HEK293 (cell line): Measurements from ENCODE around the gene RTN4IP1.
A peak's percentile ranks its signal among the peaks of the same experiment; 100 is the strongest.

Experiments
- CTCF ChIA-PET: fragments of 350-600 bp; formaldehyde crosslinking; extraction: SDS; loops from one replicate; lab custom pipeline; 2021; ENCODE audit warnings: antibody characterized with exemption; lab: Yijun Ruan, JAX
- POLR2A ChIA-PET: fragments of 300-600 bp; formaldehyde crosslinking; extraction: SDS; loops from one replicate; lab custom pipeline; 2020; ENCODE audit warnings: antibody characterized with exemption, inconsistent platforms; lab: Yijun Ruan, JAX
- H3K27ac ChIP-seq: fragments of 200-500 bp; sonication (Bioruptor generic); 2 replicates; pipeline ENCODE4 v1.5.1; 2014; ENCODE audit warnings: low read depth, low read length, control low read depth, inconsistent platforms; ENCODE audit errors: extremely low read depth
- H3K36me3 ChIP-seq, 2 experiments: fragments of 200-500 bp in 1 of 2; sonication (Bioruptor generic) in 1 of 2; 1 replicate in 1 of 2; 2 replicates in 1 of 2; pipeline ENCODE4 v1.5.1; 2014 to 2017; ENCODE audit warnings: inconsistent platforms in 2 of 2, low read length in 2 of 2; ENCODE audit not compliant: control insufficient read depth in 2 of 2, insufficient read depth in 1 of 2
- H3K4me1 ChIP-seq: fragments of 200-500 bp; sonication (Bioruptor generic); 2 replicates; pipeline ENCODE4 v1.5.1; 2014; ENCODE audit warnings: mild to moderate bottlenecking, low read length, inconsistent platforms; ENCODE audit not compliant: control insufficient read depth, insufficient read depth
- H3K4me3 ChIP-seq: 2 replicates; pipeline ENCODE4 v1.5.1; 2011; ENCODE audit warnings: low read depth, mild to moderate bottlenecking, control low read depth, low read length, moderate library complexity
- H3K9me3 ChIP-seq: fragments of 200-500 bp; sonication (Bioruptor generic); 2 replicates; pipeline ENCODE4 v1.5.1; 2014; ENCODE audit warnings: low read depth, low read length, inconsistent platforms; ENCODE audit not compliant: control insufficient read depth, insufficient read depth
- MEIS1 ChIP-seq: sonication (generic); formaldehyde crosslinking; IDR thresholded peaks from 2 replicates; pipeline ENCODE4 v1.8.1; 2022; ENCODE audit warnings: missing genetic modification reagents, mild to moderate bottlenecking, borderline replicate concordance
- RBAK ChIP-seq: fragments of 450-650 bp; formaldehyde crosslinking; IDR thresholded peaks from 2 replicates; pipeline ENCODE4 v1.5.1; 2016; ENCODE audit warnings: missing biosample characterization, missing genetic modification characterization
- SETDB1 ChIP-seq: IDR thresholded peaks from one replicate; pipeline ENCODE4 v1.6.1; 2017; ENCODE audit warnings: mild to moderate bottlenecking, low read length, moderate library complexity, mixed read lengths; ENCODE audit not compliant: insufficient read length
- SP3 ChIP-seq: fragments of 450-650 bp; formaldehyde crosslinking; IDR thresholded peaks from 2 replicates; pipeline ENCODE4 v1.5.1; 2016; ENCODE audit warnings: missing biosample characterization, missing genetic modification characterization
- ZBTB20 ChIP-seq: fragments of 450-650 bp; formaldehyde crosslinking; IDR thresholded peaks from 2 replicates; pipeline ENCODE4 v1.5.1; 2016; ENCODE audit warnings: missing biosample characterization, missing genetic modification characterization
- ZBTB7A ChIP-seq: fragments of 450-650 bp; formaldehyde crosslinking; IDR thresholded peaks from 2 replicates; pipeline ENCODE4 v1.5.1; 2016; ENCODE audit warnings: low read depth, missing biosample characterization, missing genetic modification characterization
- ZBTB8A ChIP-seq: fragments of 450-650 bp; formaldehyde crosslinking; IDR thresholded peaks from 2 replicates; pipeline ENCODE4 v1.5.1; 2016; ENCODE audit warnings: missing biosample characterization, missing genetic modification characterization
- ZNF114 ChIP-seq: fragments of 450-650 bp; formaldehyde crosslinking; IDR thresholded peaks from 2 replicates; pipeline ENCODE4 v1.5.0; 2017; ENCODE audit warnings: missing biosample characterization, missing genetic modification characterization
- ZNF121 ChIP-seq: fragments of 450-650 bp; formaldehyde crosslinking; IDR thresholded peaks from 2 replicates; pipeline ENCODE4 v1.5.1; 2016; ENCODE audit warnings: missing biosample characterization, missing genetic modification characterization
- ZNF16 ChIP-seq: fragments of 450-650 bp; formaldehyde crosslinking; IDR thresholded peaks from 2 replicates; pipeline ENCODE4 v1.5.1; 2016; ENCODE audit warnings: low read depth, missing biosample characterization, missing genetic modification characterization
- ZNF184 ChIP-seq: fragments of 450-650 bp; IDR thresholded peaks from 2 replicates; pipeline ENCODE4 v1.5.1; 2018; ENCODE audit warnings: missing biosample characterization, mild to moderate bottlenecking, missing genetic modification characterization
- ZNF23 ChIP-seq: fragments of 450-650 bp; formaldehyde crosslinking; IDR thresholded peaks from 2 replicates; pipeline ENCODE4 v1.5.1; 2016; ENCODE audit warnings: missing biosample characterization, missing genetic modification characterization, borderline replicate concordance
- ZNF266 ChIP-seq: fragments of 450-650 bp; formaldehyde crosslinking; IDR thresholded peaks from 2 replicates; pipeline ENCODE4 v1.5.1; 2016; ENCODE audit warnings: missing biosample characterization, missing genetic modification characterization, low read depth
- ZNF354C ChIP-seq: fragments of 450-650 bp; formaldehyde crosslinking; IDR thresholded peaks from 2 replicates; pipeline ENCODE4 v1.5.1; 2016; ENCODE audit warnings: missing biosample characterization, missing genetic modification characterization, low read depth, borderline replicate concordance
- ZNF48 ChIP-seq: fragments of 450-650 bp; formaldehyde crosslinking; IDR thresholded peaks from 2 replicates; pipeline ENCODE4 v1.5.1; 2016; ENCODE audit warnings: missing biosample characterization, missing genetic modification characterization
- ZNF585B ChIP-seq: fragments of 450-650 bp; formaldehyde crosslinking; IDR thresholded peaks from 2 replicates; pipeline ENCODE4 v1.5.1; 2016; ENCODE audit warnings: missing biosample characterization, missing genetic modification characterization
- ZNF600 ChIP-seq: fragments of 450-650 bp; formaldehyde crosslinking; IDR thresholded peaks from 2 replicates; pipeline ENCODE4 v1.5.1; 2016; ENCODE audit warnings: missing biosample characterization, missing genetic modification characterization
- ZNF626 ChIP-seq: fragments of 450-650 bp; sonication (Bioruptor Pico); formaldehyde crosslinking; IDR thresholded peaks from 2 replicates; pipeline ENCODE4 v1.5.1; 2018; ENCODE audit warnings: missing biosample characterization, missing genetic modification characterization, inconsistent platforms
- TF ChIP-seq, protein P1 (sequence below): fragments of 450-650 bp; formaldehyde crosslinking; IDR thresholded peaks from 2 replicates; pipeline ENCODE4 v1.5.1; 2016; ENCODE audit warnings: missing biosample characterization, missing genetic modification characterization
- TF ChIP-seq, protein P2 (sequence below): fragments of 450-650 bp; formaldehyde crosslinking; IDR thresholded peaks from 2 replicates; pipeline ENCODE4 v1.5.1; 2016; ENCODE audit warnings: missing biosample characterization, missing genetic modification characterization

Gene RTN4IP1

GRCh38 chr6:106659859-106660258, 30.6 kb upstream of the RTN4IP1 start:
- TF ChIP-seq ZNF16 (no peak), ZNF48 (tag by site-specific recombination) (no peak), ZNF600 (tag by site-specific recombination) (no peak), ZNF626 (no peak), ZNF121 (tag by site-specific recombination) (no peak), ZNF184 (tag by site-specific recombination) (no peak), ZNF266 (tag by site-specific recombination) (no peak), ZBTB20 (tag by site-specific recombination) (no peak), RBAK (tag by site-specific recombination) (no peak)
- TF ChIP-seq, protein P1, sequence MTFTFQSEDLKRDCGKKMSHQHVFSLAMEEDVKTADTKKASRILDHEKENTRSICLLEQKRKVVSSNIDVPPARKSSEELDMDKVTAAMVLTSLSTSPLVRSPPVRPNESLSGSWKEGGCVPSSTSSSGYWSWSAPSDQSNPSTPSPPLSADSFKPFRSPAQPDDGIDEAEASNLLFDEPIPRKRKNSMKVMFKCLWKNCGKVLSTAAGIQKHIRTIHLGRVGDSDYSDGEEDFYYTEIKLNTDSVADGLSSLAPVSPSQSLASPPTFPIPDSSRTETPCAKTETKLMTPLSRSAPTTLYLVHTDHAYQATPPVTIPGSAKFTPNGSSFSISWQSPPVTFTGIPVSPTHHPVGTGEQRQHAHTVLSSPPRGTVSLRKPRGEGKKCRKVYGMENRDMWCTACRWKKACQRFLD (tag by site-specific recombination) = no peak
- CTCF ChIA-PET = interaction anchor here (0.5 to 0.6 kb wide), 3 partner anchors 9 to 223 kb away, joined by 3 to 5 read pairs (median 4); no protein-coding TSS in a partner anchor
- Histone ChIP-seq H3K27ac (no peak overlapping the region), H3K36me3 (peaks cover 19 to 82% of the 10 kb centered on the region in 2 experiments), H3K4me3 (no peak overlapping the region), H3K4me1 (no peaks in the 10 kb centered on the region), H3K9me3 (no peaks in the 10 kb centered on the region)
- POLR2A ChIA-PET = interaction anchor here (0.7 kb wide), 1 partner anchor 86 kb away, joined by 3 read pairs; no protein-coding TSS in a partner anchor

DNA sequence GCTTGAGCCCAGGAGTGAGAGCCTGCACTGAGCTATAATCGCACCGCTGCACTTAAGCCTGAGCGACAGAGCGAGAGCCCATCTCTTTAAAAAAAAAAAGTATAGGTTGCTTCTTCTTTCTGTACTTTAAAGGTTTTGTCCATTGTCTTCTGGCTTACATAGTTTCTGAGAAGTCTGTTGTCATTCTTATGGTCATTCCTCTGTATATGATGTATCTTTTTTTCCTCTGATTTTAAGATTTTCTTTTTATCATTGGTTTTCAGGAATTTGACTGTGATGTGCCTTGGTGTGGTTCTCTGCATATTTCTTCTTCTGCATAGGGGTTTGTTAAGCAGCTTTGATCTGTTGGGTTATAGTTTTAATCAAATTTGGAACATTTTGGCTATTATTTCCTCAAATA, 29.2 kb upstream of the RTN4IP1 start:
- no peaks in the 10 kb centered on the region for H3K4me1 ChIP-seq
- TF ChIP-seq SETDB1 (peak; percentile 83), ZNF354C (no peak)
- TF ChIP-seq, all 188 proteins: peak for 1
- Histone ChIP-seq H3K36me3 (peaks cover 22 to 83% of the 10 kb centered on the region in 2 experiments; a peak in 2 of 3 replicates), H3K27ac (no peak overlapping the region), H3K4me3 (no peak overlapping the region), H3K9me3 (no peaks in the 10 kb centered on the region)
- POLR2A ChIA-PET = no interaction called here
- CTCF ChIA-PET = interaction anchor here (0.6 to 1.5 kb wide), 2 partner anchors 321 to 1323 kb away, joined by 3 read pairs; no protein-coding TSS in a partner anchor

- no peak overlapping the region for H3K27ac ChIP-seq
- H3K36me3 ChIP-seq = peaks cover 46 to 76% of the 10 kb centered on the region in 2 experiments
- TF ChIP-seq ZBTB7A = no peak
- TF ChIP-seq, protein P2, sequence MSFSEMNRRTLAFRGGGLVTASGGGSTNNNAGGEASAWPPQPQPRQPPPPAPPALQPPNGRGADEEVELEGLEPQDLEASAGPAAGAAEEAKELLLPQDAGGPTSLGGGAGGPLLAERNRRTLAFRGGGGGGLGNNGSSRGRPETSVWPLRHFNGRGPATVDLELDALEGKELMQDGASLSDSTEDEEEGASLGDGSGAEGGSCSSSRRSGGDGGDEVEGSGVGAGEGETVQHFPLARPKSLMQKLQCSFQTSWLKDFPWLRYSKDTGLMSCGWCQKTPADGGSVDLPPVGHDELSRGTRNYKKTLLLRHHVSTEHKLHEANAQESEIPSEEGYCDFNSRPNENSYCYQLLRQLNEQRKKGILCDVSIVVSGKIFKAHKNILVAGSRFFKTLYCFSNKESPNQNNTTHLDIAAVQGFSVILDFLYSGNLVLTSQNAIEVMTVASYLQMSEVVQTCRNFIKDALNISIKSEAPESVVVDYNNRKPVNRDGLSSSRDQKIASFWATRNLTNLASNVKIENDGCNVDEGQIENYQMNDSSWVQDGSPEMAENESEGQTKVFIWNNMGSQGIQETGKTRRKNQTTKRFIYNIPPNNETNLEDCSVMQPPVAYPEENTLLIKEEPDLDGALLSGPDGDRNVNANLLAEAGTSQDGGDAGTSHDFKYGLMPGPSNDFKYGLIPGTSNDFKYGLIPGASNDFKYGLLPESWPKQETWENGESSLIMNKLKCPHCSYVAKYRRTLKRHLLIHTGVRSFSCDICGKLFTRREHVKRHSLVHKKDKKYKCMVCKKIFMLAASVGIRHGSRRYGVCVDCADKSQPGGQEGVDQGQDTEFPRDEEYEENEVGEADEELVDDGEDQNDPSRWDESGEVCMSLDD (tag by site-specific recombination) = no peak
- TF ChIP-seq SP3 (tag by site-specific recombination) = no peak
- TF ChIP-seq SETDB1 = no peak
- no peak for TF ChIP-seq ZNF585B (tag by site-specific recombination)
- TF ChIP-seq ZBTB8A = no peak
- no peak for TF ChIP-seq ZNF23
- no peak for TF ChIP-seq MEIS1 (CRISPR knock-in tag)
- no peak for TF ChIP-seq ZNF114 (tag by site-specific recombination)
- no peak for TF ChIP-seq ZNF626
- TF ChIP-seq, all 188 proteins: peak for 0
- POLR2A ChIA-PET = no interaction called here
- CTCF ChIA-PET = interaction anchor here (0.5 to 1.4 kb wide), 4 partner anchors 83 to 350 kb away, joined by 3 to 5 read pairs (median 4); no protein-coding TSS in a partner anchor
- Histone ChIP-seq H3K4me3 (no peak overlapping the region), H3K4me1 (no peaks in the 10 kb centered on the region), H3K9me3 (no peaks in the 10 kb centered on the region)
These were observed 19.5 kb upstream of the RTN4IP1 start for GRCh38 chr6:106648651-106649308.
